Cardiac septum (tissue), 1 donor: Measurements from ENCODE around the gene ADD2. TPM values are rescaled to one million over a fixed set of nuclear protein-coding genes. Genes with fewer than 3 reads are reported as not detected.
"Not testable (repeated sequence)": the region's sequence is repeated elsewhere in the genome, so short reads cannot be mapped to it uniquely, and the experiment has no call there.

ENCODE experiments used
- DNase-seq: peaks from one replicate; pipeline ENCODE4 v3.0.0-alpha.2; 2020; ENCODE audit warnings: low spot score
- intact Hi-C: fragments of 100-400 bp; cut with DNase I; formaldehyde crosslinking; loops from one replicate; pipeline ENCODE4 v1.14.0; 2022
- total RNA-seq: library from RNA; stranded (reverse); fragmentation: NEBNext Ultra II Directional; extraction: Animal tissue kit (Norgen Biotek cat#: 25700); gene quantifications from one replicate; pipeline ENCODE4 v1.2.1, GENCODE V29; 2021
- donor health status: DM: no; HTN: no; CAD: no.

The ADD2 gene
- total RNA-seq, 1 donor from 2014 or later: 1.6 TPM

DNA sequence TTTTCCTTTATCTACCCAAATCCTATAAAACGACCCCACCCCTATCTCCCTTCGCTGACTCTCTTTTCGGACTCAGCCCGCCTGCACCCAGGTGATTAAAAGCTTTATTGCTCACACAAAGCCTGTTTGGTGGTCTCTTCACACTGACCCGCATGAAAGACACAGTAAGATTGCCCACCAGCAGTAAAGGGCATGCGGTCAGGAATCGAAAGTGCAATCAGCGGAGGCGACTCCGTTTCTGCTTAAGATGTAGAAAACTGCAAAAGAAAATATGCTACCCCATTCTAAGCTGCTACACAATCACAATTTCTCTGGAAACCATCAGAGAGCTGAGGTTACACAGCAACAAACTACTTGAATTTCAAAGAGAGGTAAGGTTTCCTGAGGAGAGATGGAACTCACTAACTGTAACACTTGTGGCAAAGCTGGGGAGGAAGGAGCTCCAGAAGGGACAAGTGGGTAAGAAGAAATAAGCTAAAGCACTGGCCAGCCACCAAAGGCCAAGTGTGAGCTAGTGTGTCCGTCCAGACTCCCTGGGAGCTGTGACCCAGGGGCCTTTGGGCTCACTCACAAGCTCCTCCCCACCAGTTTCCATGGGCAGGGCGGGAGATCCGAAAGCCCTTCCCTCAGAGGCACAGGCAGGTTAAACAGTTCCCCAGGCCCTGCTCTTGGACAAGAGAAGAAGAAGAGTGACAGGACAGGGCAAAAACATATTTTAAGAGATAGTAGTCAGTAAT is 141.6 kb downstream of the ADD2 start:
- intact Hi-C loops: no loop called here
- DNase-seq: no peak

DNA sequence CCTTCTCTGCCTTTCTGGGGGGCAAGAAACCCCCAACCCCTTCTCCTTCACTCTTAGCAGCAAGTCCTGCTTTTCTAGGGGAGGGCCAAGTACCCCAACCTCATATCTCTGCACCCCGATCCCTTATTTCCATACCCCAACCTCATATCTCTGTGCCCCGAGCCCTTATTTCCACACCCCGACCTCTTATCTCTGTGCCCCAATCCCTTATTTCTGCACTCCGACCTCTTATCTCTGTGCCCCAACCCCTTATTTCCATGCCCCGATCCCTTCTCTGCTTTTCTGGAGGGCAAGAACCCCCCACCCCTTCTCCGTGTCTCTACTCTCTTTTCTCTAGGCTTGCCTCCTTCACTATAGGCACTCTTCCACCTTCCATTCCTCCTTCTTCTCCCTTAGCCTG is 146.5 kb downstream of the ADD2 start:
- intact Hi-C loops, DNase-seq: not testable (repeated sequence)

DNA sequence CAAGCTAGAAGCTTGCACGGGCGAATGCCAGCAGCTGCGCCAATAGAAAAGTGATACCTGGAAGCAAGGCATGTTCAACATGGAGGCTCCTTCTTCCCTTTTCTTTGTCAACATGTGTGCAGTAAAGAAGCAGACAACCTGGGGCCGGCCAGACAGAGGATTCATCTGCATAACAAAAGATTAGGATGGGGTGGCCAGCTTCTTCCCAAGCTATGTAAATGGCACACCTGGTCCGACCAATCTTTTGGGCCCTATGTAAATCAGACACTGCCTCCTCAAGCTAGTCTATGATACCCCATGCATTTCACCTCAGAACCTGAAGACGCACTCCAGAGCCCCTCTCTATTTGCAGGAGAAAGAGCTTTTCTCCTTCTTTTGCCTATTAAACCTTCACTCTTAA is 148.0 kb downstream of the ADD2 start:
- DNase-seq: no peak
- intact Hi-C loops: no loop called here

GRCh38 chr2:70619167-70619566 is 148.8 kb downstream of the ADD2 start:
- DNase-seq: no peak
- intact Hi-C loops: loop anchor here (5.0 kb wide), 1 partner anchor 317 kb away; the partner anchor contains the start of gene FAM136A

GRCh38 chr2:70616168-70616694 is 151.8 kb downstream of the ADD2 start:
- intact Hi-C loops: loop anchor here (5.0 kb wide), 1 partner anchor 314 kb away; the partner anchor contains the start of gene FAM136A
- no peak for DNase-seq

- intact Hi-C loops: loop anchor here (5.0 kb wide), 1 partner anchor 313 kb away; the partner anchor contains the start of gene FAM136A
- no peak for DNase-seq
These were observed 152.8 kb downstream of the ADD2 start for GRCh38 chr2:70615222-70615621.

DNA sequence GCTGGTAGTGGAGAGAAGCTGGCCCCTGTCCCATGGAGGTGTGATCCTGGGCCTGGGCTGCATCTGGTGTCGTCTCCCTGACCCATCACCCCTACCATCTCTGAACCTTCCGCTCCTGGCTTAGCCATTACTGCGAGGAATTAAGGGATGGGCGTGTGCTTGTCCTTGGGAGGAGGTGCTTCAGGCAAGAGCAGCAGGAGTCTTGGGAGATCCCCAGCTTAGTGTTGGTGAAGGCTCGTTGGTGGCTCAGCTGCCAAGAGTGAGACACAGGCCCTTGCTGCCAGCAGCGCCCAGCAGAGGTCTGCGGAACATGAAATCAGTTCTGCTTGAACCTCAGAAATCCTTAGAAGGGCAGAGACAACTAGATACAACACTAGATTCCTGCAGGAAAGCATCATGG is 154.5 kb downstream of the ADD2 start:
- DNase-seq: no peak
- intact Hi-C loops: no loop called here

GRCh38 chr2:70612574-70612973 is 155.4 kb downstream of the ADD2 start:
- intact Hi-C loops: no loop called here

GRCh38 chr2:70608373-70608772 is 159.6 kb downstream of the ADD2 start:
- intact Hi-C loops: no loop called here
- DNase-seq: no peak

More at GRCh38 chr2:70612574-70612973, 155.4 kb downstream of the ADD2 start:
- DNase-seq: no peak

DNA sequence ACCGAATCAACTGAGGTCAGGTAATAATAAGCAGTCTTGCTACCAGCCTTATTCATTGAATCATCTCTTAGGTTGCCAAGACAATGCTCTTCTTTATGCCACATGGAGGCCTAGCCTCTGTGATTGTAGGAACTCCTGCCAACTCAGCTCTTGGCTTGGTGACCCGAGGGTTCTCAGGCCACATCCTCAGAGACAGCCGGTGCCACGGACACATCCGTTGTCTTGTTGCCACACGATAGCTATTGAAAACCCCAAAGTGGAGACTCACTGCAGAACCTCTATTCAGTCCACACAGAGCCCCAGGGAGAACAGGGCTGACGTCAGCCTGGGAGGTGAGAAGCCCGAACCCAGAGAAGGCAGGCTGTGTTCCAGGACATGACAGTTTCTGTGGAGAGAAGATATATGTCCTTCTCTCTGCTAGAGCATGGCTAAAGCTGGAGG is 160.9 kb downstream of the ADD2 start:
- intact Hi-C loops: no loop called here
- no peak for DNase-seq

Other genes starting within 250 kb of the ADD2 start
- gene TGFA, start 214.4 kb downstream of the ADD2 start, total RNA-seq: 0.73 TPM
- not detected for gene FIGLA, start 22.4 kb upstream of the ADD2 start, total RNA-seq
- gene CLEC4F, start 52.4 kb upstream of the ADD2 start, total RNA-seq: 0.13 TPM
- 0.16 TPM for gene CD207, start 67.6 kb upstream of the ADD2 start, total RNA-seq
- gene VAX2, start 132.4 kb upstream of the ADD2 start, total RNA-seq: 0.27 TPM
- 0.43 TPM for gene ATP6V1B1, start 167.7 kb upstream of the ADD2 start, total RNA-seq
- gene ANKRD53, start 210.4 kb upstream of the ADD2 start, total RNA-seq: 0.38 TPM
- gene TEX261, start 226.7 kb upstream of the ADD2 start, total RNA-seq: 46.1 TPM